Right renal pelvis (tissue), 4 donors: ENCODE data around the gene DIAPH3. TPM values are rescaled to one million over a fixed set of nuclear protein-coding genes. Genes with fewer than 3 reads are reported as not detected.

ENCODE experiments used
- DNase-seq, 4 donors: peaks; one replicate each; pipeline ENCODE4 v3.0.0-alpha.2; 2013; ENCODE audit warnings: low read depth in 4 of 4, low spot score in 3 of 4, missing footprints in 1 of 4
- polyA plus RNA-seq, 4 donors: library from polyadenylated mRNA; unstranded; fragments of 120-200 nt; gene quantifications; one replicate each; pipeline ENCODE4 v1.2.1, GENCODE V29; 2013; ENCODE audit not compliant: insufficient read length in 4 of 4

The DIAPH3 gene
- polyA plus RNA-seq, 4 donors = 11.9 to 14.5 (median 12.7) TPM

GRCh38 chr13:60155978-60156377 lies 7.8 kb downstream of the DIAPH3 start:
- no peak for DNase-seq

- DNase-seq = no peak
Measured at GRCh38 chr13:60152904-60153303, 10.8 kb downstream of the DIAPH3 start.

DNA sequence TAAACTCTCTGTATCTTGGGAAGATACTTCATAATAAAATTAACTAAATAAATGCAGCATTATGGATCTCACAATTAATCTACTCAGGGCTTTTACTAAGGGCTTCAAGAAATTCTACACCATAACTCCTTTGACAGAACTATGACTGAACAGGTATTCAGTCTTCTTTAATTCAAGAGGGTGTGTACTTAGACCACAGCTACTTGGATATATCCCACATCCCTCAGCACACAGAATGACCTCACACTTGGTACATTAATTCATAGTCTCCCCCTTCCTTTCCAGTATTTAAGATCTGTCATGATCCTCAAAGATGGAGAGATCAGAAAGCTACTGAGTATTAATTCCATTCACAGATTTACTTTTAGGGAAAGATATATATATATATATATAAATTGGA lies 11.6 kb downstream of the DIAPH3 start:
- no peak for DNase-seq

DNA sequence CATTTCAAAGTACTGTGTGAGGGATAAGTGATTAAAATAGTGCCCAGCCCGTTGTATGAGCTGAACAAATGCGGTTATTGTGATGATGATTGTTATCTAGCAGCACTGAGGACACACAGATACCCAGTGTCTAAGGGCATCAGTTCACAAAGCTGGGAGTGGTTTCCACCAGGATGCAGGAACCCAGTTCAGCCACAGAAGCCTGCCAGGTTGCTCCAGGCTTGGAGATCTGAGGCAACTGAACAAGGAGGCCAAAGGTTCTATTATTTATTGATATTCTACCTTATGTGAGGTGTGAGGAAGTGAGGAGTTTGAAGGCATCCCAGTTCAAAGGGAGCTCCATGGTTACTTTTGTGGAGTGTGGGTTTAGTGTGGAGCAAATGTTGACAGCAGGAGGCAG lies 13.2 kb downstream of the DIAPH3 start:
- no peak for DNase-seq

DNA sequence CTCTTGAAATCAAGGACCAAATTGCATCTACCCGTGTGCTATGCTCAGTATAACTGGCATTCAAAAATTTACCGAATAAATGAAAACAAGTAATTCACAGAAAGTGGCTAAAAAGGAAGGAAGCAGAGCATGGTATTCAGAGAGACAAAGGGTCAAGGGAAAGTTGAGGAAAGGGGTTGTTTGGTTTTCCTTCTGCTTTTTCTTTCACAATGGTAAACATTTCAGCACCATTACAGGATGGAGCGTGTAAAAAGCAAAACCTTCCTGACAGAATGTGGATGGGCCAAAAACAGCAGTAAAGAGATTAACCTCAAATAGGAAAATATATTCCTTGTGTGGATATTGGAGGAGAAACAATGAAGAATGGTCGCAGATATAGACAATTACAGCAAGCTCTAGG lies 14.8 kb downstream of the DIAPH3 start:
- no peak for DNase-seq

- DNase-seq = no peak
Measured at GRCh38 chr13:60147361-60147760, 16.4 kb downstream of the DIAPH3 start.

DNA sequence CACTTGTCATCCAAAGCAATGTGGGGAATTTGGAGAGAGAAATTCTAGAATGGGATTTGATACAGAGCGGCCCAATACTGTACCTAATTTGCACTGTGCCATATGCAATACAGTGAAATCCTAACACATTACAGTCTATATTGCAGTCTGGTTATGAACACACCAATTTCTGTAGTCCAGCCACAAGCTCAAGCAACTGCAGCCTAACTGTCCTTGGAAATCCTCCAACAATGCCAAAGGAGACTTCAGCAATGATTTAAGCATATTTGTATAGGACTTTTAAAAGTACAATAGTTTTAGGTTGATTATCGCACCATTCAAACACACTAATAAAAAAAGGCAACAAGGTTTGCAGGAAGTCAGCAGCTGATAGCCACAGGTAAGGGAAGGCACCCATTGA lies 17.3 kb downstream of the DIAPH3 start:
- no peak for DNase-seq

GRCh38 chr13:60143775-60144174 lies 20.0 kb downstream of the DIAPH3 start:
- DNase-seq = no peak

DNA sequence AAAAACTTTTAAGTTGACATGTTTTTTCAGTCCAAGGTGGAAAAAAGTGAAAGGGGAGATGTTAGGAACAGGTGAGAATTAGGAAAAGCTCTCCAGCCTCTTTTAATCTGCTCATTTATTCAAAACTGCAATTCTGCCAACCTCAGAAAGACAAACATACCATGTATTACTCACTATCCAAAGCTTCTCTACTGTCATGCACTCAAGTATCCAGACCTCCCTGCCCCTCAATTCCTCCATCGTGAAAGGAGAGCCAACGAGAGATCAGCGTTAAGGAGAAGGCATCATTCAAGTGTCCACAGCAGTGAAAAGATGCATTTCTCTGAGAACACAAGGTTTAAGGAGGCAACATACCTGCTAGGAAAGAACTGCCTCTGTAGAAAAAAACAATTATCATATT lies 24.5 kb downstream of the DIAPH3 start:
- DNase-seq = no peak

DNA sequence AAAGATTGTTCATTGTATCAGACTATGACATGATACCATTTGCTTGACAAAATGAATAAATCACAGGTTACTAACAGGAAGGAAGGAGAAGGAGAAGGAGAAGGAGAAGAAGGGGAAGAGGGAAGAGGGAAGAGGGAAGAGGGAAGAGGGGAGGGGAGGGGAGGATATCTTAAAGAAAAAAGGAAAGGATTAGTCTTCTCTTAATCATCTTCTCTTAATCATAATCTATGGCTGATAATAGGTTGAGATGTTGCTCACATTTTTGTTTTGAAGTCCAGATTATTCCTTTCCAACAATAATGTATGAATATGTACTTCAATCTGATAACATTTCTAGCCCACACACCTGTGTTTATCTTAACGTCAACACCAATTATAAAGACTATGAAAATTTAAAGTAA lies 25.1 kb downstream of the DIAPH3 start:
- DNase-seq = no peak

DNA sequence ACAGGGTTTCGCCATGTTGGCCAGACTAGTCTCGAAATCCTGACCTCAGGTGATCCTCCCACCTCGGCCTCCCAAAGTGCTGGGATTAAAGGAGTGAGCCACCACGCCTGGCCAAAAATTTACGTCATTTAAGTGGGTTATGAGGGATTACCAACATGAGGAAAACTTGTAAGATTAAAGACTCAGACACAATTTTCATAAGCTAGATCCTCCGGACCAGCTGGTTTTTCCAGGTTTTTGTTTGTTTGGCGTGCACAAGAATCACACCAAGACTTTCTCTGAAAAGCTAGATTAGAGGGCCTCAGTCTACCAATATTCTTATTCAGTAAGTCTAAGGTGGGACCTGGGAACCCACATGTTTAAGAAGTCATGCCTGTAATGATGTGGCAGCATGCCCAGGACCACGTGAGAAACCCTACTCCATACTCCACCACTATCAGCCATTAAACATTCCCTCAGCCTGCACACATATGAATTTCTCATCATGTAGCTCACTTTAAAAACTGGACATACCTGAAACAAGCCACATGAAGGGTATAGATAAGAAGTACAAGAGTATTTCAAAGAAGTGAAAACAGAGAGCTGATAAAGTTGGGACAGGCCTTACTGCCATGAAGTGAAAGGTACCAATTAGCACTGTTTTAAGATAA lies 25.7 kb downstream of the DIAPH3 start:
- DNase-seq = no peak

GRCh38 chr13:60135344-60135743 lies 28.4 kb downstream of the DIAPH3 start:
- DNase-seq = no peak

DNA sequence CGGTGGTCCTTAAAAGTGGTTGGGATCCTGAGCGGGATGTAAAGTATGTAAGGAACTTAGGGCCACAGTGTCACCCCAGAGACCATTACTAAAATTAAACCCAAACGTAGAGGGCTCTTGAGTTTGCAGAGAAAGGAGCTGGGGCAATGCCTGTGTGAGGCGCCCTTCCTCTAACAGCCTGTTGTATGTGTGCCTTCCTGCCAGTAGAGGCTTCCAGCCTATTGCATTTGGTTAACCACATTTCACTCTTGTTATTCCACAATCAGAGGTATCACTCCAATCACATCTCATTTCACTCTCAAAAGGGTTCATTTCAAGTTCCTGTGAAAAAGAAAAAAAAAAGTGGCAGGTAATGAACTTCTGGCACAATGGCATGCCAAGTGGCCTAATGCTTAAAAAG lies 29.4 kb downstream of the DIAPH3 start:
- DNase-seq = no peak

DNA sequence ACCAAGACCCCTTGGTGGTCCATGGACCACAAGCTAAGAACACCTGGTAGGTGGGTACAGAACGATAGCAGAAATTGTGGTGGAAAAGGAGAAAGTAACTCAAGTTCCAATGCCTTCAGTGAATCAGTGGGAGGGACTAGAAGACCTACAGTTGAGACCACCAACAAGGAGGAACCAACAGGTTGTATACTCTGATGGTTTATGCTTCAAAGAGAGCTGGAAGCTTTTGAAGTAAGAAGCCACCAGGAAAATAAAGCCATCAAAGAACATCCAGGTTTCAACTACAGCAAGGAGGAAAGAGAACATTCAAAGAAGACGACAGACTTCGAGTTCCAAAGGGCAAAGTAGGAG lies 42.4 kb downstream of the DIAPH3 start:
- DNase-seq = no peak

DNA sequence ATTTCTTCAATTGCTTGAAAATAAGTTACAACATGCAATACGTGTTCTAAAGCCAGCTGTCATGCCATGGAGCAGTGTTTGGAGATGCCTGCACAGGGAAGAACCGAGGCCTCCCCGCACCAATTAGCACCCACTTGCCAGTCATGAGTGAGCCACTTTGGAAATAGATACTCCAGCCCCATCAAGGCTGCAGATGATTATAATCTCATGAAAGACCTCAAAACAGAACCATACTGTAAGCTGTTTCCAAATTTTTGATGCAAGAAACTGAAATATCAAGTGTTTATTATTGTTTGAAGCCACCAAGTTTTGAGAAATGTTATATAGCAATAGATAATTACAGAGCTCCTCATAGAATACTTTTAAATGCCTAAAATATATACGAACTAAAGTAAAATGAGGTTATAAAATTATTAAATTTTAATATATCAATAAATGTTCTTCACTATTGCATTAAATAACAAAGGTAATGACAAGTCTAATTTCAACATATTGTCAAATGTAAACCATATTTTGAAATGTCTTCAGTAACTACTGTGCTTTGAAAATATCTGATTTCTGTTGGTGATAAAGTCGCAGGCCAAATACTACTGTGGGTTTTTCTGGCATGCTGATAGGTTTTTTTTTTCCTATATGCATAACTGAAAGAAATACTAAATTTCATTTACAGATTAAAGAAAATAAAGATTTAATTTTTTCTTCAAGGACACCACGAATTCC lies 43.0 kb downstream of the DIAPH3 start:
- no peak for DNase-seq

GRCh38 chr13:60118696-60119400 lies 44.9 kb downstream of the DIAPH3 start:
- DNase-seq = no peak

- no peak for DNase-seq
Measured at GRCh38 chr13:60114499-60115028, 49.2 kb downstream of the DIAPH3 start.

GRCh38 chr13:60112771-60113170 lies 51.0 kb downstream of the DIAPH3 start:
- no peak for DNase-seq

GRCh38 chr13:60111691-60112090 lies 52.0 kb downstream of the DIAPH3 start:
- no peak for DNase-seq

- no peak for DNase-seq
Measured at GRCh38 chr13:60109285-60109684, 54.4 kb downstream of the DIAPH3 start.

DNA sequence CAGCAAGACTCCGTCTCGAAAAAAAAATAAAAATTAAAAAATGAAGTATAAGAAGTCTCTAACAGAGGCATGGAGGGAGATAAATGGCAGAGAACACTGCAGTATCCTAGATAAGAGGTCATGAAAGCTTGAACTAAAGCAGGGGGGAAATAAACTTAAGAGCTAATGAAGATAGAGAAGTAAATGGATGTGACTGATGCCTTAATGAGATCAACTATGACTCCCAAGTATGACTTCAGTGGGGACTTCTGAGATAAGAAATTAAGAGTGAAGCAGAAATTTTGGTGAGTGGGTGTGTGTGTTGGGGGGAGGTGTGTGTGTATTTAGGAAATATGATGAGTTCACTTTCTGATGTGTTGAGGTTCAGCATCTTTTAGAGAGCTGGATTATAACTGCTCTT lies 55.1 kb downstream of the DIAPH3 start:
- DNase-seq = no peak
